Endothelial cell of umbilical vein (primary cell): ENCODE data around the gene FHIP2A. TPM values are rescaled to one million over a fixed set of nuclear protein-coding genes. Genes with fewer than 3 reads are reported as not detected.

ENCODE experiments used
- BruUV-seq: library from RNA; stranded (reverse); fragments of 400-500 nt; replicated peaks from 2 replicates; lab custom pipeline; 2021; lab: Mats Ljungman, UMichigan
- CTCF ChIA-PET: fragments of 300-600, 350-600 bp; sonication (Branson Sonifier 250); formaldehyde crosslinking; loops from one replicate; lab custom pipeline; 2021; ENCODE audit warnings: antibody characterized with exemption, inconsistent platforms; lab: Charles Lee
- POLR2A ChIA-PET: fragments of 300-600, 350-600 bp; sonication (Branson Sonifier 250); formaldehyde crosslinking; loops from one replicate; lab custom pipeline; 2021; ENCODE audit warnings: antibody characterized with exemption, inconsistent platforms; lab: Charles Lee
- DNase-seq: peaks from one replicate; pipeline ENCODE4 v3.0.0-alpha.2; 2011; ENCODE audit warnings: low read depth, low spot score
- FAIRE-seq: peaks from 2 replicates; lab custom pipeline; 2011; peaks lifted over from hg19 to GRCh38; lab: Jason Lieb, UNC
- H2AFZ ChIP-seq: 2 replicates; pipeline ENCODE4 v1.6.0; 2012; ENCODE audit warnings: low read depth, low read length, control low read depth, inconsistent platforms
- H3K27ac ChIP-seq: 2 replicates; pipeline ENCODE4 v1.5.1; 2011; ENCODE audit warnings: low read depth, mild to moderate bottlenecking, control low read depth, low read length, moderate library complexity; ENCODE audit not compliant: insufficient read depth
- H3K27me3 ChIP-seq, 2 experiments: 2 replicates each; pipeline versions ENCODE4 v1.6.0 to v1.6.1; 2011; ENCODE audit warnings: low read length in 2 of 2, mixed read lengths in 1 of 2; ENCODE audit not compliant: control insufficient read depth in 2 of 2, insufficient read depth in 2 of 2
- H3K36me3 ChIP-seq, 2 experiments: 2 replicates in 1 of 2; 3 replicates in 1 of 2; pipeline ENCODE4 v1.5.1; 2011; ENCODE audit warnings: low read length in 2 of 2, mild to moderate bottlenecking in 1 of 2, moderate library complexity in 1 of 2; ENCODE audit not compliant: control insufficient read depth in 2 of 2, insufficient read depth in 2 of 2; ENCODE audit errors: extremely low read depth in 1 of 2
- H3K4me1 ChIP-seq: 3 replicates; pipeline ENCODE4 v1.5.1; 2011; ENCODE audit warnings: mild to moderate bottlenecking, low read length; ENCODE audit not compliant: control insufficient read depth, insufficient read depth; ENCODE audit errors: extremely low read depth
- H3K4me2 ChIP-seq: 2 replicates; pipeline ENCODE4 v1.6.1; 2011; ENCODE audit warnings: low read length, control low read depth, mixed read lengths; ENCODE audit not compliant: insufficient read depth
- H3K4me3 ChIP-seq, 3 experiments: fragments of 200-600 bp in 1 of 3; sonication (generic), shearing (Covaris generic) in 1 of 3; replicated peaks in 1 of 3; 2 replicates each; pipeline ENCODE4 v1.5.1; 2011 to 2016; ENCODE audit warnings: control low read depth in 3 of 3, low read length in 3 of 3, mild to moderate bottlenecking in 2 of 3, inconsistent platforms in 1 of 3, low read depth in 1 of 3, moderate library complexity in 1 of 3; ENCODE audit not compliant: insufficient read depth in 1 of 3
- H3K79me2 ChIP-seq: 2 replicates; pipeline ENCODE4 v1.6.0; 2012; ENCODE audit warnings: low read length, inconsistent platforms; ENCODE audit not compliant: control insufficient read depth, insufficient read depth
- H3K9ac ChIP-seq: replicated peaks from 2 replicates; pipeline ENCODE3; 2011; ENCODE audit warnings: low read length, control low read depth; ENCODE audit not compliant: insufficient read depth; ENCODE audit errors: extremely low read depth
- H3K9me1 ChIP-seq: replicated peaks from 3 replicates; pipeline ENCODE4 v1.6.0; 2011; ENCODE audit warnings: mild to moderate bottlenecking, low read length; ENCODE audit not compliant: control insufficient read depth, insufficient read depth; ENCODE audit errors: extremely low read depth
- H3K9me3 ChIP-seq: replicated peaks from 2 replicates; pipeline ENCODE4 v1.5.1; 2012; ENCODE audit warnings: low read length, inconsistent platforms; ENCODE audit not compliant: control insufficient read depth, insufficient read depth
- H4K20me1 ChIP-seq: replicated peaks from 2 replicates; pipeline ENCODE3; 2011; ENCODE audit warnings: mild to moderate bottlenecking, low read length; ENCODE audit not compliant: control insufficient read depth, insufficient read depth; ENCODE audit errors: extremely low read depth
- EZH2 ChIP-seq: IDR thresholded peaks from 2 replicates; pipeline ENCODE4 v1.6.1; 2012; ENCODE audit warnings: borderline replicate concordance, low read depth, mild to moderate bottlenecking, moderate library complexity, low read length, inconsistent platforms; ENCODE audit not compliant: severe bottlenecking
- FOS ChIP-seq: IDR thresholded peaks from 2 replicates; pipeline ENCODE4 v1.6.1; 2011; ENCODE audit warnings: mild to moderate bottlenecking, low read length, moderate library complexity, borderline replicate concordance; ENCODE audit not compliant: insufficient read depth
- JUN ChIP-seq: IDR thresholded peaks from 2 replicates; pipeline ENCODE4 v1.6.1; 2011; ENCODE audit warnings: borderline replicate concordance, low read depth; ENCODE audit not compliant: insufficient read length, insufficient read depth
- POLR2A ChIP-seq: IDR thresholded peaks from 2 replicates; pipeline ENCODE4 v1.6.1; 2012; ENCODE audit warnings: low read depth, mild to moderate bottlenecking, control low read depth, low read length
- POLR2AphosphoS5 ChIP-seq: IDR thresholded peaks from 2 replicates; pipeline ENCODE4 v1.6.1; 2012; ENCODE audit warnings: low read depth, mild to moderate bottlenecking, control low read depth, low read length, moderate library complexity; ENCODE audit not compliant: insufficient read depth
- dilution Hi-C: fragments of 300-500 bp; cut with MboI; formaldehyde crosslinking; loops from one replicate; pipeline ENCODE4 v1.15.0; 2019; ENCODE audit warnings: low sequenced_read_pairs; ENCODE audit not compliant: extremely low pct_ligation_motif_present
- intact Hi-C: fragments of 100-400 bp; cut with micrococcal nuclease; formaldehyde crosslinking; loops from one replicate; pipeline ENCODE4 v1.10.0; 2022
- polyA plus RNA-seq, 4 experiments: library from polyadenylated mRNA; depleted of rRNA in 3 of 4; stranded (reverse) in 3 of 4; unstranded in 1 of 4; fragments of >200 nt; gene quantifications; 2 replicates each; pipeline versions ENCODE4 v1.2.1 to v1.2.3, GENCODE V29; 2011 to 2012; ENCODE audit warnings: missing spikeins in 1 of 4
- total RNA-seq: library from RNA; stranded (reverse); gene quantifications from 2 replicates; pipeline ENCODE4 v1.2.3, GENCODE V29; 2021

FHIP2A gene
- total and polyA plus RNA-seq, 2 donors (not counting 3 experiments of a cell fraction or from before 2014, with no cell fraction given) = 13.3 to 39.6 TPM

- Histone ChIP-seq H3K4me1 (peaks cover 36% of the 10 kb centered on the region), H3K36me3 (no peaks in the 10 kb centered on the region), H3K9me3 (no peaks in the 10 kb centered on the region), H3K27ac (peak overlapping the region; percentile 97), H2AFZ (peak overlapping the region; percentile 66), H3K27me3 (no peaks in the 10 kb centered on the region), H3K9me1 (no peaks in the 10 kb centered on the region), H3K4me3 (peak overlapping the region; percentile 78 to 96 (median 86)), H3K79me2 (peaks cover 57% of the 10 kb centered on the region), H3K4me2 (peak overlapping the region; percentile 98), H3K9ac (peak overlapping the region; percentile 98), H4K20me1 (peaks cover 4% of the 10 kb centered on the region)
- intact Hi-C loops (loop anchor here (1.0 to 5.0 kb wide), 6 partner anchors 34 to 650 kb away; partner anchors contain the start of gene CCDC186), dilution Hi-C loops (no loop called here)
- ChIA-PET CTCF (interaction anchor here (0.6 to 3.2 kb wide), 23 partner anchors 7 to 519 kb away, joined by 3 to 21 read pairs (median 5); no protein-coding TSS in a partner anchor), POLR2A (interaction anchor here (0.7 to 1.4 kb wide), 3 partner anchors 34 to 107 kb away, joined by 3 to 5 read pairs (median 4); no protein-coding TSS in a partner anchor)
- peak; percentile 80 for FAIRE-seq
- TF ChIP-seq POLR2A (peak; percentile 70), POLR2AphosphoS5 (peak; percentile 51), EZH2 (no peak)
- TSS peak; percentile 50 for BruUV-seq
- DNase-seq = peak; percentile 89
These were observed 980 bp downstream of the FHIP2A start for GRCh38 chr10:114822444-114823076.

- CTCF ChIA-PET = interaction anchor here (0.8 to 3.2 kb wide), 7 partner anchors 9 to 519 kb away, joined by 3 to 19 read pairs (median 9); no protein-coding TSS in a partner anchor
- dilution Hi-C loops (no loop called here), intact Hi-C loops (loop anchor here (2.0 to 5.0 kb wide), 4 partner anchors 34 to 651 kb away; partner anchors contain the start of gene CCDC186)
- POLR2A ChIA-PET = interaction anchor here (0.7 to 1.4 kb wide), 3 partner anchors 33 to 108 kb away, joined by 3 to 5 read pairs (median 4); no protein-coding TSS in a partner anchor
- peak overlapping the region; percentile 97 for H3K27ac ChIP-seq
- H3K4me1 ChIP-seq = peaks cover 36% of the 10 kb centered on the region
- peaks cover 61% of the 10 kb centered on the region for H3K79me2 ChIP-seq
- H3K4me2 ChIP-seq = peak overlapping the region; percentile 98
- no peaks in the 10 kb centered on the region for H3K9me3 ChIP-seq
- H3K4me3 ChIP-seq = peak overlapping the region; percentile 78 to 96 (median 86)
- TF ChIP-seq JUN = no peak
- no peak for TF ChIP-seq FOS
- no peak for TF ChIP-seq POLR2A
- no peak for TF ChIP-seq EZH2
- TF ChIP-seq POLR2AphosphoS5 = no peak
- H3K9ac ChIP-seq = peak overlapping the region; percentile 98
- H2AFZ ChIP-seq = no peak overlapping the region
- H3K9me1 ChIP-seq = no peaks in the 10 kb centered on the region
- DNase-seq (no peak), FAIRE-seq (no peak)
- H3K27me3 ChIP-seq = no peaks in the 10 kb centered on the region
- BruUV-seq = TSS peak; percentile 32
- H3K36me3 ChIP-seq = no peaks in the 10 kb centered on the region
- H4K20me1 ChIP-seq = peaks cover 4% of the 10 kb centered on the region
These were observed 1.5 kb downstream of the FHIP2A start for GRCh38 chr10:114823077-114823463.
